GM12891 (cell line): ENCODE results near the gene SEPTIN2.
A peak's percentile ranks its signal among the peaks of the same experiment; 100 is the strongest.

Source experiments
- DNase-seq: peaks from one replicate; pipeline ENCODE4 v3.0.0; 2011; ENCODE audit warnings: low spot score; ENCODE audit not compliant: insufficient read length
- FAIRE-seq: peaks from 2 replicates; lab custom pipeline; 2011; peaks lifted over from hg19 to GRCh38; lab: Jason Lieb, UNC
- PAX5 ChIP-seq: IDR thresholded peaks from 2 replicates; pipeline ENCODE4 v1.6.1; 2011; ENCODE audit warnings: low read length, moderate library complexity, mild to moderate bottlenecking; ENCODE audit not compliant: insufficient read depth, severe bottlenecking
- POLR2A ChIP-seq: IDR thresholded peaks from 2 replicates; pipeline ENCODE4 v1.6.1; 2011; ENCODE audit warnings: low read depth, low read length, control low read depth
- POLR2AphosphoS5 ChIP-seq: IDR thresholded peaks from 2 replicates; pipeline ENCODE4 v1.6.1; 2011; ENCODE audit warnings: low read depth, low read length, control low read depth
- POU2F2 ChIP-seq: IDR thresholded peaks from 2 replicates; pipeline ENCODE4 v1.6.1; 2011; ENCODE audit warnings: low read depth, mild to moderate bottlenecking, control low read depth, low read length, moderate library complexity
- SPI1 ChIP-seq: IDR thresholded peaks from 2 replicates; pipeline ENCODE4 v1.6.1; 2011; ENCODE audit warnings: low read depth, low read length, control low read depth
- TAF1 ChIP-seq: IDR thresholded peaks from 2 replicates; pipeline ENCODE4 v1.6.1; 2011; ENCODE audit warnings: low read depth, low read length, control low read depth

SEPTIN2 gene

DNA sequence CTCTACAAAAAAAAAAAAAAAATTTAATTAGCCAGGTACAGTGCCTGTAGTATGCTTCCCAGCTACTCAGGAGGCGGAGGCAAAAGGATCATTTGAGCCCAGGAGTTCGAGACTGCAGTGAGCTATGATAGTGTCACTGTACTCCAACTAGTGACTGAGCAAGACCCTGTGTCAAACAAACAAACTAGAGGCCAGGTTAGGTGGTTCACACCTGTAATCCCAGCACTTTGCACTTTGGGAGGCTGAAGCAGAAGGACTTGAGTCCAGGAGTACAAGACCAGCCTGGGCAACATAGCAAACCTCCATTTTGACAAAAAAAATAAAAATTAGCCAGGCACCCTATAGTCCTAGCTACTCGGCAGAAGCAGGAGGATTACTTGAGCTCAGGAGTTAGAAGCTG, 13.6 kb upstream of the SEPTIN2 start:
- no peak for TF ChIP-seq POLR2AphosphoS5
- TF ChIP-seq SPI1, result no peak
- no peak for TF ChIP-seq POLR2A
- TF ChIP-seq PAX5, result no peak
- no peak for TF ChIP-seq POU2F2
- TF ChIP-seq TAF1, result no peak
- no peak for DNase-seq
- FAIRE-seq, result no peak

DNA sequence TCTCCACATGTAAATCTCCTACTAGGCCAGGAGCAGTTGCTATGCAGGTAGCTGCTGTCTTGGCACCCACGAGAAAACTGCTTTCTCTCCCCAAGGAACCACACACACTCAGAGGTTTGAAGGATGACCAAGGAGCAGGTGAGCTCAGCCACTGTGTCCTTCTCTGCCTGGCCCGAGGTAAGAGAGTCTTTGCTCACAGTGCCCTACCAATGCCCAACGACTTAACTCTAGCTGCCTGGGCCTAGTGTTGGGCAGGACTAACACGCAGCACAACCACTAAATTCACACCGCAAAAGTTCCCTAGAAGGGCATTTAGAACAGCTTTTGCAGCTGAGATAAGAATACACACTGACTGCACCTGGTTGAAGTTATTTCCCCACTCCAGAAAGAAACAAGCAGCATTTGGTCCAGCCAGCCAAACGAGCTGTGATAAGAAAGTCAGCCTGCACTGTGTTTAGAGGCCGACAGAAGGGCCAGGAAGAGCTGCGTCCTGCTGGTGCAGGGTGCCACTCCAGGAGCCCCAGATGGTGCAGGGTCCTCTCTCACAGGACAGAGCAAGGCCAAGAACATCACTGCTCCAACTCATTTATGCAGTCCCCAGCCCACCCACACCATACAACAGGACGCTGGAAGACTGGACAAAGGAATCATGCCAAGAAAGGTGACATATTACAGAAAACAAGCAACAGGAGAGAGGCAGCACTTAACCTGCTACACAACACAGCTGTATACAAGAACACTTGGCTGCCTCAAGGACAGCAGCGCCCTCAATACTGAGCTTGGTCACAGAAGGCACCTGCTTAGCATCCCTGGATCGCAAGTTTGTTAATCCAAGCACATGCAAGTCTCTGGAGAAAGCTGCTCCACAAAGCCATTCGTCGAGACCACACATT, 12.7 kb upstream of the SEPTIN2 start:
- no peak for TF ChIP-seq TAF1
- DNase-seq, result no peak
- no peak for FAIRE-seq

DNA sequence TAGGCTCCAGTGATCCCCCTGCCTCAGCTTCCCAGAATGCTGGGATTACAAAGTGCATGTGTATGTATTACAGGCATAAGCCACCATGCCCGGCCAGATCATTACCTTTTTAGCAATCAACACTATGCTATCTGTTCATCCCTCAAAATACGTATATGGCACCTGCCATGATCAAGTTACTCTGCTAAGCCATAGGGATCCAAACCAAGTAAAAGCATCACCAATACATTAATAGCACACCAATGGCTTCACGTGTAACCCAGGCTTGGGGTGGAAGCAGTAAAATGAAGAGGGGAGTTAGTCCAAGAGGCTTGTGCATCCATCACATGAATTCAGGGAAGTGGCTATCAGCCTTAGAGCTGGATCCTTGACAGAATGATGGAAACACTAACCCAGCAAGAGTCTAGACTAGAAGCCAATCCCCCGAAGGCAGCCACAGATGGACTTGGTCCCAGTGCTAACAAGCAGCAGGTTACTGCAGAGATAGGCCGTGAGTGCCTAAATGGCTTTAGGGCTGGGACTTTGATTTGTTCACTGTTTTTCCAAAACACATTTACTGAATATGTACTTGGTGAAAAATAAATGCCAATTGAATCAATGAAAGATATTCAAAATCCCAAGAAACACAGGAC, 11.6 kb upstream of the SEPTIN2 start:
- TF ChIP-seq SPI1 (no peak), POLR2A (no peak), PAX5 (no peak), TAF1 (no peak), POU2F2 (no peak), POLR2AphosphoS5 (no peak)
- no peak for DNase-seq
- no peak for FAIRE-seq

DNA sequence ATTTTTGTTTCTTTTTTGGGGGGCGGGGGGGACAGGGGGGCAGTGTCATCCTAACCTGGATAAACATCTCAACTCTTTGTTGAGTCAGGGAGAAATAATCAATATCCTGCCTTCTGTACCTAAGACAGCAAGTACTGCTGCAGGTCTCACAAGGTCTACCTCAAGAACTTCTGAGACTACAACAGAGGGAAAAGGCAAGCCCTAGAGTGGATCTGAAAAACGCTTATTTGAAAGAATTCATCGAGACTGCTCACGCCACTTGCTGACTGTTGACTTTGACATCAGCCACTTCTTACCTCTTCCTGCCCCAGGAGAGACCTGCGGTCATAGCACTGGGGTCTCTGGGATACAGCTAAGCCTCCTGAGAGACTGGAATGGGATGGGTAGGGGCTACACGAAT, 8.7 kb upstream of the SEPTIN2 start:
- TF ChIP-seq PAX5 (no peak), SPI1 (no peak), POU2F2 (no peak), TAF1 (no peak), POLR2A (no peak), POLR2AphosphoS5 (no peak)
- DNase-seq (no peak), FAIRE-seq (no peak)

DNA sequence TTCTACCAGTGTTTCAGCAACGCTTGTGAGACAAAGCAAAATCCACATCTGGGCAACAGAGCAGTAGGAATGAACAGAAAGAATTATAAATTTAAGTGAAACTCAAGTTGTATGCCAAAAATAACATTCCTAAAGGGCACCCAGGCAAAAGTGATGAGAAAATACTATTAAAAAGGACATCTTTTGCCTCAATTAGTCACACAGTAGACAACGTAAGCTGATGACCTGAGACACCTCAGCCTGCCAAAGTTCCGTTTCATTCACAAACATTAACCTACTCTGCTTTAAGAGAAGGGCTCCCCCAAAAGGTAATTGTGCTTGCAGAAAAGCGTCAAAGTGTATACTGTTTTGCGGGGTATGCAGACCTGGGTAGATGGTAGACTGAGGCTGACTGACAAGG, 7.5 kb upstream of the SEPTIN2 start:
- no peak for FAIRE-seq
- TF ChIP-seq PAX5 (no peak), TAF1 (no peak), SPI1 (no peak), POU2F2 (no peak), POLR2AphosphoS5 (no peak), POLR2A (no peak)
- DNase-seq, result no peak

DNA sequence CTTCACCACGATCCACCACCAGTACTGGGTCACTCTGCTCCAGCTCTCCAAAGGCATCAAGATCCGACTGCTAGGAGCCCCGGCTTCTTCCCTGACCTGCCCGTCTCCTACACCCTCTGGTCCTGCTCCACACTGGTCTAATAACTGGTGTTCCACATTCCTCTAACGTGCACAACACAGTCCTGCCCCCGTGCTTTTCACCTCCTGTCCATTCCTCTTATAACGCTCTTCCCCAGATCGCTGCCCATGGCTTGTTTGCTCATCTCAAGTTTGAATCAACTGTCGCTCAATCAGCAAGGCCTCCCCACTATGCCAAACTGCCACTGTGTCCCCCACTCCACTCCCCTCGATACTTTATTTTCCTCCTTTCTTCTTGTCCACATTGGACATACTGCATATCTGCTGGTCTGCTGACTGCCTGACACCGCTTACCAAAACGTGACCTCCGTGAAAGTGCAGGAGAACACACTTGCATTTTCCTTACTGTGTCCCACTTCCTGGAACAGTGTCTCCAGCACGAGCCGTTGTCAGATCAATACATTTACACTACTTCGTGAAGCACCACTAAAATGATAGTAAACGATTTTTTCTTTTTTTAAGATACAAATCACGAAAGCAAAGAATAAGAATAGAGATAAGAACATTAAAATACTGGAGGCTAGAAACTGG, 6.8 kb upstream of the SEPTIN2 start:
- FAIRE-seq (peak; percentile 50), DNase-seq (no peak)
- TF ChIP-seq PAX5 (no peak), POLR2A (no peak), SPI1 (no peak), POU2F2 (no peak; the same call in 1 of the 2 replicates), POLR2AphosphoS5 (no peak), TAF1 (no peak)

DNA sequence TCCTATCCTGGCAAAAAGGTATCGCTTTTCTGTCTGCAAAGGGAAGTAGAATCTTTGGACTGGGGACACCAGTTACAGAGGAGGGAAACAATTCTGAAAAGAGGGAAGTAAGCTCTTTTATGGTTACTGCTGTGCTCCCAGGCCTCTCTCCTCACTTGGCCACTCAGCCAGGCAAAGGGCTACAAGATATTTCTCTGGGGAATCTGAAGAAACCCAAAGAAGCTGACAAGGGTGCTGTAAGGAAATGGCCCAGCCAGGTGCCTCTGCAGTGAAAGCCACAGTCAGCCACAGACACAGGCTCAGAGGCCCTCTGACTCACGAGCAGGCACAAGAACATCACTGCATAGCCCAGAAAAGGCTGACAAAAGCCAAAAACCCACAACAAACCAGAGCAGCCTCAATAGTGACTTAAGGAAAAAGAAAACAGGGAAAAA, 6.0 kb upstream of the SEPTIN2 start:
- DNase-seq (no peak), FAIRE-seq (peak; percentile 75)
- TF ChIP-seq PAX5 (no peak), POLR2A (no peak), SPI1 (no peak; the same call in 1 of the 2 replicates), POU2F2 (no peak), POLR2AphosphoS5 (no peak), TAF1 (no peak)

DNA sequence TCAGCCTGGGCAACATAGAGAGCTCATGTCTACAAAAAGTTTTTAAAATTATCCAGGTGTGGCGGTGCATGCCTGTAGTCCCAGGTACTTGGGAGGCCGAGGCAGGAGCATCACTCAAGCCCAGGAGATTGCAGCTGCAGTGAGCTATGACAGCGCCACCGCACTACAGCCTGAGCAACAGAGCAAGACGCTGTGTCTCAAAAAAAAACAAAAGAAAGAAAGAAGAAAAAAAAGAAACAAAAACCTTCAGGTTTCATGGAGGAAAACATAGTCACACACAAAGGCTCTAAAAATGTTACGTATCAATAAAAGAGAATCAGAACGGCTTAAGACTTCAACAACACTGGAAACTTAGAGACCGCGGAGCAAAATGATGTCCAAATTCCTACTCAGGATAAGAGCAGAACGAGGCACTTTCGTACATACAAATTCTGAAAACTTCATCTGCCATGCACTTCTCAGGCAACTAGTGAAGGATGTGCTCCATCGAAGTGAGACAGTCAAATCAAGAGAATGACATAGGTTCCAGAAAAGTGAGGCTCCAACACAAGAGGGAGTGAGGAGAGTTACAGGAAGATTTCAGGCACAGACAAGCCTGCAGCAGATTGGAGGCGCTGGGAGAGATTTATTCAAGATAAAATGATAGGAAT, 4.7 kb upstream of the SEPTIN2 start:
- FAIRE-seq (peak; percentile 60), DNase-seq (no peak)
- TF ChIP-seq PAX5 (peak; percentile 46), POLR2AphosphoS5 (0 out of 2 replicates have a peak, but pooled peaks have one; percentile 28), SPI1 (no peak), POU2F2 (no peak), POLR2A (no peak; the same call in 1 of the 2 replicates), TAF1 (no peak)
